ENCODE data around the gene RDH16. TPM values are rescaled to one million over a fixed set of nuclear protein-coding genes. Genes with fewer than 3 reads are reported as not detected.

Gene RDH16
- total RNA-seq, 1 donor from 2014 or later, result 0.12 TPM

DNA sequence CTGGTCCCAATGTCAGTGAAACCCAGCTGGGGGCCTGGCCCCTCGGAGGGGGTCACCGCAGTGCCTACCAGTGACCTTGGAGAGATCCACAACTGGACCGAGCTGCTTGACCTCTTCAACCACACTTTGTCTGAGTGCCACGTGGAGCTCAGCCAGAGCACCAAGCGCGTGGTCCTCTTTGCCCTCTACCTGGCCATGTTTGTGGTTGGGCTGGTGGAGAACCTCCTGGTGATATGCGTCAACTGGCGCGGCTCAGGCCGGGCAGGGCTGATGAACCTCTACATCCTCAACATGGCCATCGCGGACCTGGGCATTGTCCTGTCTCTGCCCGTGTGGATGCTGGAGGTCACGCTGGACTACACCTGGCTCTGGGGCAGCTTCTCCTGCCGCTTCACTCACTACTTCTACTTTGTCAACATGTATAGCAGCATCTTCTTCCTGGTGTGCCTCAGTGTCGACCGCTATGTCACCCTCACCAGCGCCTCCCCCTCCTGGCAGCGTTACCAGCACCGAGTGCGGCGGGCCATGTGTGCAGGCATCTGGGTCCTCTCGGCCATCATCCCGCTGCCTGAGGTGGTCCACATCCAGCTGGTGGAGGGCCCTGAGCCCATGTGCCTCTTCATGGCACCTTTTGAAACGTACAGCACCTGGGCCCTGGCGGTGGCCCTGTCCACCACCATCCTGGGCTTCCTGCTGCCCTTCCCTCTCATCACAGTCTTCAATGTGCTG, 38.0 kb upstream of the RDH16 start:
- no peak for TF ChIP-seq CTCF (conservative IDR thresholded peaks at IDR 0.05; ENCODE audit: low read depth, low read length)
- H3K4me3 ChIP-seq (ENCODE audit: low read depth, low read length), result no peak overlapping the region

DNA sequence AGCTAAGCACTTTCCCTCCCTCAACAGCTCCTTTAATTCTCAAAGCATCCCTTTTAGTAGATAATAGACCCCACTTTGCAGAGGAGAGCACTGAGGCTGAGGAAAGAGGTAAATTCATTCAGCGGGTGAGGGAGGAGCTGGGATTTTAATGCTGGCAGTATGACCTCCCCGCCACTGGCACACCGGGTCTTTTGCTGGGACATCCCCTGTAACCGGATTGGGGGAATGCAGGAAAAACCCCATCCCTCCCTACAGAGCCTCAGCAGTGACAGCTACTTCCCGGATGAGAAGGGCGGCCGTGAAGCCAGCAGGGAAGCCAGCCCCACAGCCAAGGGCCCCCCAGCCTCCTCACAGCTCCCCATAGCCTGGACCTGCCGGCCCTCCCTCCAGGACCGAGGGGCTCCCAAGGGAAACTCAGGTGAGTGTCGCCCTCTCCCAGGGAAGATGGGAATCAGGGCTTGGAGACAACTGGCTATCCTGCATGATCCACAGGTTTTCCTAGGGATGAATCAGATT, 36.9 kb upstream of the RDH16 start:
- no peak for TF ChIP-seq CTCF (conservative IDR thresholded peaks at IDR 0.05; ENCODE audit: low read depth, low read length)
- DNase-seq (ENCODE audit: low read depth), result no peak
- no peak overlapping the region for H3K4me3 ChIP-seq (ENCODE audit: low read depth, low read length)

More for the DNA sequence above, 38.0 kb upstream of the RDH16 start:
- no peak for DNase-seq (ENCODE audit: low read depth)

- TF ChIP-seq CTCF (conservative IDR thresholded peaks at IDR 0.05; ENCODE audit: low read depth, low read length), result no peak
- DNase-seq (ENCODE audit: low read depth), result no peak
- no peak overlapping the region for H3K4me3 ChIP-seq (ENCODE audit: low read depth, low read length)
Observed at GRCh38 chr12:56993346-56993745, 35.9 kb upstream of the RDH16 start.

- no peak for DNase-seq (ENCODE audit: low read depth)
- TF ChIP-seq CTCF (conservative IDR thresholded peaks at IDR 0.05; ENCODE audit: low read depth, low read length), result no peak
- H3K4me3 ChIP-seq (ENCODE audit: low read depth, low read length), result no peak overlapping the region
Observed at GRCh38 chr12:56991319-56992246, 34.2 kb upstream of the RDH16 start.

DNA sequence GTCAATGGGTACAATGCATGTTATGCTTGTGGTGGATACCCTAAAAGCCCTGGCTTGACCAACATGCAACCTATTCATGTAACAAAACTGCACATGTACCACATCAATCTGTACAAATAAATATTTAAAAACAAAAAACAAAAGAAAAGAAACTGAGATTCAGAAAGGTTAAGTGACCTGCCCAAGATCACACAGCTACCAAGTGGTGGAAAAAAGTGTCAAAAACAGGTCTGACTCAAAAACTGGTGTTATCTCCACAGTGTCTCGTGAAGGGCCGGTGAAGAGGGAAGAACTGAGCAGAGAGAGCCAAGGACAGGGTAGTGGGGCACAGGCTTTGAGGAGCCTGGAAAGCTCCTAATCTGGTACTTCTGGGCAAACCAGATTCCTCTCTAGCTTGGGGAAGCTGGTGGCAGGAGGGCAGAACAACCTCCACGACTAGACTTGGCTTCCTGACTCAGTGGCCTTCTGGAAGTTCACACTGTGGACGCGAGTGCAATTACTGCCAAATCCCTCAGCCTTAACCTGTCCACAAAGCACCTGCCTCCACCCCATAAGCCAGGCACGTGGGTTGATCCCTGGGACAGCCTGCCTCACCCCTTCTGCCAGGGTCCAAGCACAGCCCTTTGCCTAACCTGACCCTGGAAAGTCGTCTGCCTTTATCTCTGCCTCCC, 33.4 kb upstream of the RDH16 start:
- no peak for TF ChIP-seq CTCF (conservative IDR thresholded peaks at IDR 0.05; ENCODE audit: low read depth, low read length)
- no peak overlapping the region for H3K4me3 ChIP-seq (ENCODE audit: low read depth, low read length)
- DNase-seq (ENCODE audit: low read depth), result no peak

DNA sequence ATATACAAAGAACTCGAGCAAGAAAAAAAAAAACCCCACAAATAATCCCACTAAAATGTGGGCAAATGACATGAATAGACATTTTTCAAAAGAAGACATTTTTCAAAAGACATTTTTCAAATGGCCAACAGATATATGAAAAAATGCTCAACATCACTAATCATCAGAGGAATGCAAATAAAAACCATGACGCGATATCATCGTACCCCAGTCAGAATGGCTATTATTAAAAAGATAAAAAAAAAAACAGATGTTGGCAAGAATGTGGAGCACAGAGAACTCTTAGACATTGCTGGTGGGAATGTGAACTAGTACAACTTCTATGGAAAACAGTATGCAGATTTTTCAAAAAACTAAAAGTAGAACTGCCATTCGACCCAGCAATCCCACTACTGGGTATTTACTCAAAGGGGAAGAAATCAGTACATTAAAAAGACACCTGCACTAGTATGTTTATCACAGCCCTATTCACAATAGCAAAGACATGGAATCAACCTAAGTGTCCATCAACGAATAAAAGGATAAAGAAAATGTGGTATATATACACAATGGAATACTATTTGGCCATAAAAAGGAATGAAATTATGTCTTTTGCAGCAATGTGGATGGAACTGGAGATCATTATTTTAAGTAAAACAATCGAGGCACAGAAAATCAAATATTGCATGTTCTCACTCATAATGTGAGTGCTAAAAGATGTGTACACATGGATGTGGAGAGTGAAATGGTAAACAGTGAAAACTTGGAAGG, 32.6 kb upstream of the RDH16 start:
- no peak for TF ChIP-seq CTCF (conservative IDR thresholded peaks at IDR 0.05; ENCODE audit: low read depth, low read length)
- no peak overlapping the region for H3K4me3 ChIP-seq (ENCODE audit: low read depth, low read length)
- no peak for DNase-seq (ENCODE audit: low read depth)

All from epithelial cell of proximal tubule (primary cell).